GM19023 (cell line): ENCODE measurements around the gene LMNB1.
"Not testable (repeated sequence)": the region's sequence is repeated elsewhere in the genome, so short reads cannot be mapped to it uniquely, and the experiment has no call there.

Experiments used
- ATAC-seq: cut with Tn5 transposase; IDR thresholded peaks from one replicate; pipeline ENCODE4 v1.9.1; 2021; ENCODE audit warnings: mild to moderate bottlenecking, moderate library complexity; ENCODE audit not compliant: unreplicated experiment

LMNB1 gene

GRCh38 chr5:126776499-126777256 lies at the start of gene LMNB1:
Gene LMNB1, plus strand, starts transcription at chr5:126777136. Its CDS starts 373 bp downstream, at chr5:126777509.
- ATAC-seq = peak; percentile 63

GRCh38 chr5:126732716-126733115 lies 44.2 kb upstream of the LMNB1 start:
- ATAC-seq = no peak

- ATAC-seq = not testable (repeated sequence)
Observed at GRCh38 chr5:126734573-126734972, 42.4 kb upstream of the LMNB1 start.

- no peak for ATAC-seq
Observed at GRCh38 chr5:126736141-126736540, 40.8 kb upstream of the LMNB1 start.

GRCh38 chr5:126741361-126741760 lies 35.6 kb upstream of the LMNB1 start:
- ATAC-seq = no peak

- no peak for ATAC-seq
Observed at GRCh38 chr5:126742425-126742824, 34.5 kb upstream of the LMNB1 start.

GRCh38 chr5:126744836-126745235 lies 32.1 kb upstream of the LMNB1 start:
- no peak for ATAC-seq

- ATAC-seq = no peak
Observed at GRCh38 chr5:126745259-126745992, 31.5 kb upstream of the LMNB1 start.

GRCh38 chr5:126746290-126746689 lies 30.6 kb upstream of the LMNB1 start:
- no peak for ATAC-seq

- ATAC-seq = no peak
Observed at GRCh38 chr5:126752081-126752785, 24.7 kb upstream of the LMNB1 start.

- ATAC-seq = no peak
Observed at GRCh38 chr5:126753227-126753626, 23.7 kb upstream of the LMNB1 start.

- ATAC-seq = no peak
Observed at GRCh38 chr5:126754609-126755008, 22.3 kb upstream of the LMNB1 start.

GRCh38 chr5:126755593-126755992 lies 21.3 kb upstream of the LMNB1 start:
- no peak for ATAC-seq

GRCh38 chr5:126757713-126758357 lies 19.1 kb upstream of the LMNB1 start:
- ATAC-seq = no peak

GRCh38 chr5:126763371-126763770 lies 13.6 kb upstream of the LMNB1 start:
- ATAC-seq = no peak

- no peak for ATAC-seq
Observed at GRCh38 chr5:126769703-126770102, 7.2 kb upstream of the LMNB1 start.

- ATAC-seq = not testable (repeated sequence)
Observed at GRCh38 chr5:126773536-126773935, 3.4 kb upstream of the LMNB1 start.

- ATAC-seq = not testable (repeated sequence)
Observed at GRCh38 chr5:126774595-126774994, 2.3 kb upstream of the LMNB1 start.

- peak; percentile 25 for ATAC-seq
Observed at GRCh38 chr5:126777257-126777974, 480 bp downstream of the LMNB1 start.

- peak; percentile 60 for ATAC-seq
Observed at GRCh38 chr5:126777975-126778674, 1.2 kb downstream of the LMNB1 start.
